Left renal cortex interstitium (tissue), 4 donors: ENCODE results near the gene NACA2. TPM values are rescaled to one million over a fixed set of nuclear protein-coding genes. Genes with fewer than 3 reads are reported as not detected.
"Not testable (repeated sequence)": the region's sequence is repeated elsewhere in the genome, so short reads cannot be mapped to it uniquely, and the experiment has no call there.

Experiments
- DNase-seq, 4 donors: peaks; one replicate each; pipeline ENCODE4 v3.0.0-alpha.2; 2013; ENCODE audit warnings: low read depth in 4 of 4, low spot score in 2 of 4, missing footprints in 1 of 4
- polyA plus RNA-seq, 4 donors: library from polyadenylated mRNA; unstranded; fragments of 120-200 nt; gene quantifications; one replicate each; pipeline ENCODE4 v1.2.1, GENCODE V29; 2013; ENCODE audit not compliant: insufficient read length in 4 of 4

The NACA2 gene
- polyA plus RNA-seq, 4 donors, result 0.65 to 3.0 (median 2.6) TPM

DNA sequence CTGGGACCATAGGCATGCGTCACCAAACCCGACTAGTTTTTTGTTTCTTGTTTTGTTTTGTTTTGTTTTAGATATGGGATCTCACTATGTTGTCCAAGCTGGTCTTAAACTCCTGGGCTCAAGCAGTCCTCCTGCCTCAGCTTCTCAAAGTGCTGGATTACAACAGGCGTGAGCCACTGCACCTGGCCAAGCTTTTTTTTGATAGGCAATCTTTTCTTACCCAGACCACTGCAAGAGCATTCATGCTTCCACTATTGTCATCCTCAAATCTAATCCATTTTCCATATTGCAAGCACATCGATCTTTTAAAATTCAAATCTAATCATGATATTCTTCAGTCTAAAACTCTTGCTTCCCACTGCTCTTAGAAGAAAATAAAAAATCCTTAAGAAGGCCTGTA, 10.3 kb upstream of the NACA2 start:
- DNase-seq, result no peak

DNA sequence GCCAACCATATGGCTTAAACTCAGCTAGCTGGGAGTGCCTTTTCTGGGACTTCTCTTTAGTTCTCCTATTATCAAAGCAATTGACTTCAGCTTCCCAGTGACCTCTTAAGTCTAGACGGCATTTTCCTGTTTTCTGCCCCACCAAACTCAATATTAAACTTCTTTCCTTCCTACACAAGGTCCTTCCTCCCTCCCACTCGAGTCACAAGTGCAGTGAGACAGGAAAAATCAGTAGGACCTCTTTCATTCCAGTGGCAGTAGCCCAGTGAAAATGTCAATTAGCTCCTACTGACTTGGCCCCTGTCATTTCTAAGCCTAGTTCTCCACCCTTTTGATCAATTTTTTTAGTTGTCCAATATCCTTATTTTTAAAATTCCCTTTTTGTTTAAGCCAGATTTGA, 9.6 kb upstream of the NACA2 start:
- DNase-seq, result no peak

DNA sequence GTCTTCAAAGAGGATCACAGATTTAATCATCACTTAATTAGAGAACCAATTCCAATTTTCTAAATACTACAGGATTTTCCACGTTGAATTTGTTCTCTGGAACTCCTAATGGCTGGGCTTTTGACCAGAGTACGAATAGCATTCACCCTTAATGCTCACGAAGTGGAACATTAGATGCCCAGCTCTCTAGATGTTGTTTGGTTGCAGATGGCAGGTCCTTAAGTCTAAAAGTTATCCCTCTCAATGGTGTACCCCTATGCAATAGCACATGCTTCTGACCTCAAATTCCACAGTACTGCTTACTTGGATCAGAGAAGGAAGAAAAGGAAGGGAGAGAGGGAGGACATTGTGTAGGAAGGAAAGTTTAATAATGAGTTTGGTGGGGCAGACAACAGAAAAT, 8.6 kb upstream of the NACA2 start:
- no peak for DNase-seq

DNA sequence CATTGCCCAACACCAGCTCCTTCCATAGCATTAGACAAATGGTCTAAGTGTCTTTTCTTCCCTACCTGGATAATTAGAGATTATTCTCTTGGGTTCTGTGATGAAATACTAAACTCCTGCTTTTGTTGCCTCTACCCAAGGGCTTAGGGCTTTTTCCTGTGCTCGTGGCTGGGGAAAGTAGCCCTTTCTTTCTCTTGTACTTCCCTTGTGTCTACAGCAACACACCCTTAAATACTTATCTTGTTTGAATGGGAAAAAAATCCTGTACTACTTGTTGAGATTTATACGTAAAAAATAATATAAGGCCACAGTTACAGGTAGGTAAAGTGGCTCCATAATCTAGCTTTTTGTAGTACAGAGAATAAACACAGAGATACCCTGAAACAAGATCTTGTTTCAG, 7.0 kb upstream of the NACA2 start:
- no peak for DNase-seq

DNA sequence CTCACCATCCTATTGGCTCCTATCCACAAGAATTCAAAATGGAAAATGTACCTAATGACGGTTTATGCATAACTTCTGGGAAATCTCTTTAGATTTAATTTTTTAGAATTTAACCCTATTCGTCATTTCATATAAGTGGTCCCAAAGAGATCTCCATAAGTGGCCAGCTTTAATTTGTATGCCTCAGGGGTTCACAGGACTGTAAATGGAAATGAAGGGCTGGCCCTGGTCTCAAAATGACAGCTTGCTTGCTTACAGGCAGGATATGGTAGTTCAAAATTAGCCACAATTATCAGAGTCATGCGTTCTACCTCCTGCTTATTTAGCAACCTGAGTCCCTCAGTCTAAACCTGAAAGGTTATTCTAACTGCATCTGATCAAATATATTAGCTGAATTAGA, 6.6 kb upstream of the NACA2 start:
- no peak for DNase-seq

DNA sequence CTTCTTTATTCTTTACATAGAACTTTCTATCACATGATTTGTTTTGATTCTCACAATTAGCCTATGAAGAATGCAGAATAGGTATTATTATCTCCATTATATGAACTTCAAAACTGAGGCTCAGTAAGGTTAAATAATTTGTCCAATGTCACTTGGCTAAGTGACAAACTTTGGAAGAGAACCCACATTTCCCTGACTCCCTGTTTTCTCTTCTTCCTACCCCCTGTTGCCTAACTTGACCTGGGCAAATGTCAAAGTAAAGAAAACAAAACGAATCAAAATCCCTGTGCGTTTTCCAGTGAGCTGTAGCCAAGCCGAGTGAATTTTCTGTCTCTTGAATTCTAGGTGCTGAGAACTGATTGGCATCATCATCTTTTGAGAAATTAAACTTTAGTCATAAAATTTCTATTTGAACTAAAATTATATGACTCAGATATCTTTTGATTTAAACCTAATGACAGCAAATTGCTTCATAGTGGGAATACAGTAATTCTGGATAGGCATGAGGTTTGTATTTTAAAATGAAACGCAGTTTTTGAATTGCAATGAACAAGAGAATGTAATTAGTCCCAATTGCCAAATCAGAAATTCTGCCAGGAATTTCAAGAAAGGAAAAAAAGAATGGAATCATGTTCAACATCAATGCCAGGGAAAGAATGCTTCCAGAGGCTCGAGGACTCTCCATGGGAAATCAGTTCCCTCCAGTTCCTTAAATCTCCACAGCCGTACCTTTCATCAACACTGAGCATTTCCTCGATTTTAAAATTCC, 4.6 kb upstream of the NACA2 start:
- DNase-seq, result no peak

DNA sequence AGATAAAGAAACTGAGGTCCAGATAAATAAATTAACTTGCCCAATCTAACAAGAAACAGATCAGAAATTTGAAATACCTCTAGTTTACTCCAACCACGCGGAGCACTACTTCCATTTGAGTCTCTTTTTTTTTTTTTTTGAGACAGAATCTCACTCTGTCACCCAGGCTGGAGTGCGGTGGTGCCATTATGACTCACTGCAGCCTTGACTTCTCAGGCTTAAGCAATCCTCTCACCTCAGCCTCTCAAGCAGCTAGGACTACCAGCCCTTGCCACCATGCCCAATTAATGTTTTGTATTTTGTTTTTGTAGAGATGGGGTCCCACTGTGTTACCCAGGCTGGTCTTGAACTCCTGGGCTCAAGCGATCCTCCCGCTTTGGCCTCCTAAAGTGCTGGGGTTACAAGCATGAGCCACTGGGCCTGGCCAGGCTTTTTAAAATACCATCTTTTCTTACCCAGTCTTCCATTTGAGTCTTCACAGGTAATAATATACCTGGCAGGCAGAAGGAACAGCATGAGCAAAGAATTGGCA, 3.3 kb upstream of the NACA2 start:
- DNase-seq, result no peak

DNA sequence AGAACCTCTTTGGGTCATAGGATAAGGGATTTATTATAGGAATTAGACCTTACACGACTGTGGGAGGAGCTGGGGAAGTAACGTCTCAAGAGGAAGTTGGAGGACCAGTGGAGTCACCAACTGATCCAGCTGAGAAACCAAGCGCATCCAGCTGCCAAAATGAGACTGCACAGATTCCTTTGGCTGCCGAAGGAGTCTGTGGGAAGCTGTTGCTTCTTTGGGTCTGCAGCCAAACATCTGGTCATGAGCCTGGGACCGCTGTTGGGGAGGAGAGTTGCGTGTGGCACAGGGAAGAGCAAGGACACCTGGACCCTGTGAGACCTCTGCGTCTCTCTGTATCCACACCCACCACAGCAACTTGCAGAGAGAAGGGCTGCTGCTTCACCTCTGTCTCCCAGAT, 2.4 kb upstream of the NACA2 start:
- DNase-seq, result no peak

DNA sequence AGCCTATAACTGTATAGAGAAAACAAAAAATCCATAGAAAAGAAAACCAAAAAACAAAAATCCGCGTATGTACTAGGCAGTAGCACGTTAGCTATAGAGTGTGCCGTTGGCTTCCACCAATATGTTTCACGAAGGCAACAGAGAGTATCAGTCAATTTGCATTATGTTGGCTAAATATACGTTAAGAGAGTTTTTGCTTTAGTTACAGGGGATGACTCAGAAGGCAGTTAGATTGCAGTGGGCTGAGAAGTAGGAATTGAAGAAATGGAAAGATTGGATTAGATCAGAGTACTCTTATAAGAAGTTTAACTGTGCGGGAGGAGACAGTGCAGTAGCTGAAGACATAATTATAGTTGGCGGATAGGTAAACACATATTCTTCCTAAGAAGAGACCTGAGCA, 911 bp upstream of the NACA2 start:
- no peak for DNase-seq

DNA sequence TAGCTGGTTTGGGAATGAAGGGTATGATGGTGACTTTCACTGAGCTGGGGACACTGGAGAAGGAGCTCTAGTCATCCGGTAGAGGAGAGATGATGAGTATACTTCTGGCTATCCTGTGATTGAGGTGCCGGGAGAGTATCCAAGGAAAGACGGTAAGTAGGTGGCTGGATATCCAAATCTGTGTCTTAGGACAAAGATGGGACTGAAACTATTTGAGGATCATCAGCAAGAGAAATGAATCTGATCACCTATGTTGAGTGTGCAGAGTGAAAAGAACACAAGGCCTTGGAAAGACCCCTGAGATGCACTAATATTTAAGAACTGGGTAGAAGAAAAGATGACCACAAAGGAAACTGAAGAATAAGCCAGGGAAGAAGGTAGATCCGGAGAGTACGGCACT, 1.0 kb downstream of the NACA2 start:
- DNase-seq, result no peak

DNA sequence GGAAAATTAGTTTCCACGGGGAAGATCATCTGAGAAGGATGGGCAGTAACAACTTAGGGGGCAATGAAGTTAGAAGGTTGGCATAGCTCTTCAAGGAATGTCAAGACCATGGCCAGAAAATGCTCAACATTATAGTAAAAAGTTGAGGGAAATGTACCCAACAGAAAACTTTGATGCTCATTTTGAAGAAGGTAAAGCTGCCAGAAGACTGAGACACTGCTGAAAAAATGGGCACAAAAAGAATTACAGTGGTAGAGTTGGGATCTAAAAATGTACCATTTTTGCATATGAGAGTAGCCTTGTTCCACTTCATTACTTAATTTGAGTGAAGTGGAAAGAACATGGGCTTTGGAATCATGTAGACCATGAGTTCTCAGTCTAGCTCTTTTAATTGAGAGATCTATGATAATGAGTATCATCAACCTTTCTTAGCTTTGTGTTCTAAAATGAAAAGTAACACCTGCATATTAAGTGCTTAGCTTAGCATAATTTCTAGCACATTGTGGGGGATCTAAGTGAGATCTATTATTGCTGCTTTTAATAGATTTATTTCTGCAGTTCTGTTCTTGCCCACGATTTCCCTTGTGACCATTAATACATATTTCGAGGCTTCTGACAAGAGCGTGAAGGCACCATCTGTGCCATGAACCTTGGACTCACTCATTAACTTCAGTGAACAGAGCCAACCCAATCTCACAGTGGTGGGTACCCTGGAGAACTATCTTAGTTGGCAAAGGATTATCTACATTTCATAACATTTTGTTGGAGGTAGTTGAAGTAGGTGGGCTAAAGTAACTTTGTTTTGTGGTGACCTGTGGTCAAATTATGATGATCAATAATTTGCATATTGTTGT, 3.0 kb downstream of the NACA2 start:
- no peak for DNase-seq

DNA sequence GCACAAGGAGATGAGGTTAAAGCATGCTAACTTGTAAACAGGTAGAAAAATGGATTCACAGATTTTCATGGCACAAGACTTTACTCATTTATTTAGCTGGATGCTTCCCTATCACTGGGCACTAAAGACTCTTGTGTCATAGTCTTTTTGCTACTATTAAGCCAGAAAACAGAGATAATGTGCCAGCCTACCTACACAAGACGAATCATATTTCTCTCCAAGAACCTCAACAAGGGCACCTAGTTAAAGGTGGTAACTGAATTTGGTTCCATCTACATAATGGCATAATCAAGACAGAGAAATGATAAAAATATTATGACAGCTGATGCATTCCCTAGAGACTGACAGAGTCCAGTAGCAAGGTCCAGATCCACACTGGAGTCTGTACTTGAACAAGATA, 3.8 kb downstream of the NACA2 start:
- no peak for DNase-seq

DNA sequence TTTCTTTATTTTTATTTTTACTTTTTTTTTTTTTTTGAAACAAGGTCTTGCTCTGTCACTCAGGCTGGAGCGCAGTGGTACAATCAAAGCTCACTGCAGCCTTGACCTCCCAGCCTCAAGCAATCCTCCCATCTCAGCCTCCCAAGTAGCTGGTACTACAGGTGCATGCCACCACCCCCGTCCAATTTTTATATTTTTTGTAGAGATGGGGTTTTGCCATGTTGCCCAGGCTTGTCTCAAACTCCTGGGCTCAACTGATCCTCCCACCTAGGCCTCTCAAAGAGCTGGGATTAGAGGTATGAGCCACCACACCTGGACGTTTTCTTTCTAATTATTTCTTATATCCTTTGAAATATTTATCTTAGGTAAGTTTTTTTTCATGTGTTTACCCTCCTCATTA, 4.4 kb downstream of the NACA2 start:
- DNase-seq, result not testable (repeated sequence)

DNA sequence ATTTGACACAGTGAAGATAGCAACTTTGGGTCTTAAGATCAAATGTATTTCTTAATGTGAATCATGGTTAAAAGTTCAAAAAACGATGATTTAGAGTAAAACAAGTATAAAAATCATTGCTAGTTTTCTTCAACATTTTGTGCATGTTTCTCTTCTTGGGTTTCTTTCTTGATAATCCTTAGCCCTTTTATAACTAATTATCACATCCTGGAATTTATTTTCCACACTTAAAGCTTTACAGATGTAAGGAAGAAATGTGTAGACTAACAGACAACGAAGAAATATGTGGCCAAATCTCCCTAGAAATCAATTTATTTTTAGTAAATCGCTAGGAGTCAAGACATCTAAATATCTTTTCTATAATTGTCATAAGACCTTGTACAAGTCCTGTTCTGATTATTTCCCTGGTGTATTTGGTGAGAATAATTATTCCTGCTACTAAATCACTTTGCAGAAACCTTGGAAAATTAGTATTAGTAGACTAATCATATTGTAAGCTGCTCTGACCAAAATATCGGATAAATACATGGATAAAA, 4.9 kb downstream of the NACA2 start:
- DNase-seq, result no peak

DNA sequence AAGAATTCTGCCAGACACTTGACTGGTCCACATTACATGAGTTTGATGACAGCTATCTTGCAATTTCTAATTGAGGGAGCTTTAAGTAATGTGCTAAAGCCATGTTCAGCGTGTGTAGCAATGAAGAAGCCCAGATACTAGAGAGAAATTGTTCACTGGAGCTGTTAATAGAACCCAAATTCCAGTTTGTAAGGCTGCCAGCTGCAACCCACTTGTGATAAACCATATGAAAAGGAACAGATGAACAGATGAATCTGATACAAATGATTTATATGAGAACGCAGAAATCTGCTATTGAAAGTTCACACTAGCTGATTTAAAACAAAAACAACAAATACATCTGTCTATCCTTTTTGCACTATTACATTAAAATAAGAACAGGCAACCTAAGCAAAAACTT, 6.2 kb downstream of the NACA2 start:
- no peak for DNase-seq

DNA sequence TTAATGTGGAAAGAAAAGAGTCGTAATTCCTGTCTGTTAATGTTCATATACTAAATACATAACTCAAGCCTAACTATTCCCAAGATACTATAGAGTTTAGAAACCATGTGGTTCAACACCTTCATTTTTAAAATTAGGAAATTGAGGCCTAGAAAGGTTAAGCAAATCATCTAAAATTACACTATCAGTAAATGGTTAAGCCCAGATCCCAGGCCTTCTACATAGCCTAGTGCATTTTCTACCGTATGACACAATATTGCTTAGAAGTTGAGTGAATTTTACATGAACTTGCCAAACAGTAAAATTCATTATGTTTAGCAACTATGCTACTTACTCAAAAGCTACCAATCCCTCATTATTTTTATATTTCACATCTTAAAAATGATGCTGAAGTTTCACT, 6.8 kb downstream of the NACA2 start:
- DNase-seq, result no peak

DNA sequence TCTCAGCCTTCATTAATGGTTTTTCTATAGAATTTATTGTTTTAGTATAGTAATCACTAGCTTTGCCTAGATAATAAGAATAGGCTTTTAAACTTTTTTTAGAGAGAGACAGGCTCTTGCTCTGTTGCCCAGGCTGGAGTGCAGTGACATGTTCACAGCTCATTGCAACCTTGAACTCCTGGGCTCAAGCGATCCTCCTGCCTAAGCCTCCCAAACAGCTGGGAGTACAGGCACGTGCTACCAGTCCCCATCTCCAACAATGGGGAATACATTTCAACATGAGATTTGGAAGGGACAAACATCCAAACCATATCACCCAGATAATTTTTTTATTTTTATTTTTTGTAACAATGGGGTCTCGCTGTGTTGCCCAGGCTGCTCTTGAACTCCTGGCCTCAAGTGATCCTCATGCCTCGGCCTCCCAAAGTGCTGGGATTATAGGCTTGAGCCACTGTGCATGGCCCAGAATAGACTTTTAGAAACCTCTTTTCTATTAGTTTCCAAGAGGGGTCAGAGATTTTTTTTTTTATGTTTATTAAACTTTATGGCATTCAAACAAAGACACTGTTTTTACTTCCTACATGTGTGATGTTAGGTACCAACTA, 7.3 kb downstream of the NACA2 start:
- DNase-seq, result no peak

DNA sequence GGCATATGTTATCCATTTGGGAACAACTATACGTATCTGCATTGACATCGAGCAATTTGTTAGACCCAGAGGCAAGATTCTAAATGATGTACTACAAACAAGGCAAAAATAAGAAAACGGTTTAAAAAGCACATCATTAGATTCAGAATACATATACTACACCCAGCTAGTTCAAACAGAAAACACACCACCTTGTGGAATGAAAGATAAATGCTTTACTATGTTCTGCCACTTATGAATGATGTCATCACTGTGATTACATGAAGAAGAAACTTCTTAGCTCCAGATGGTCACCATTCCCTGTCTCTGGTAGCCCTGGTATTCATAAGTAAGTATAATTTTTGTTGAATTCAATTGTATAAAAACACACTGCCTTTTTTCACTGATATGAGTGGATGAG, 7.8 kb downstream of the NACA2 start:
- DNase-seq, result no peak

DNA sequence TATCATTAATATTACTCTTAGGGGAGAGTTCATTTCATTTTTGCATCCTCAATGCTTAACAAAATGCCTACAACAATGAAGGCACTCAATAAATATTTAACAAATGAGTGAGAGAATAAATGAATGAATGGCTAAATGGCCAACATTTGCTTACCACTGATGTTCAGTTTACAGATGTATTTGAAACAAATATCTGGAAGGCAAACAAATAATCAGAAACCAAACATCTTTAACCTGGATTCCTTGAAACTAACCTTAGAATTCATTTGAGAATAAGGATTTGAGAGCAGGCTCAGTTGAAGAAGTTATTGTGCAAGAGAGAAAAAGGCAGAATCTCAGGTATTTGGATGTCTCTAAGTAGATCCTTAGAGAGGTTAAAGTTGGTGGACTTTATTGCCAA, 8.4 kb downstream of the NACA2 start:
- DNase-seq, result no peak

DNA sequence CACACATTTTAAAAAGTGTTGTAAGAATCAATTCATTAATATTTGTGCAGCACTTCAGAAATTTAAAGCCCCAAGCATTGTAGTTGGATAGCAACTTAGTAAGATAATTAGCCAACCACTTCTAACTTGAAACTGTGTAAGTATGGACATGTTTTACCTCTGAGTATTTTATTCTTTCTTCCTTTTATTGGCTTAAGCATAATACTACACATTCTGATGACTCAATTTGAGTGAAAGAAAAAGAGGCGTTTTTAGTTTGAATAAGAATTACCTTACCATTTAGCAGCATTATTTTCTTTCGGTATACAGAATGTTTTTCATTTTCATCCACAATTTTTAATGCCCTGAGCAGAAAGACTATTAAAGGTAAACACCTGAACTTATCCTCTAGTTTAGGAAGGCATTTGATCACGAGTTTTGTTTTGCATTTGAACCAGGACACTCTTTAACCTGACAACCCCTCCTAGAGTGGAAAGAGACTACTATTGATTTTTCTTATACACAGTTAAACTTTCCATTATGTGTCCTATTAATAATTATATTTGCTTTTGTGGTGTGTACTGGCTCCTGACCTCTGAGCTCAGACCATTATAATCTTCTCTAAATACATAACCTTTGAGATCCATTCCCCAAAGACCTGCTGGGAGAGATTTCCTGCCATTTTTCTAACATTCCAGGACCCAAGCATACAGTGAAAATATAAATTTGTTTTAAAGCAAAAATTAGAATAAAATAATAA, 9.2 kb downstream of the NACA2 start:
- DNase-seq, result no peak

DNA sequence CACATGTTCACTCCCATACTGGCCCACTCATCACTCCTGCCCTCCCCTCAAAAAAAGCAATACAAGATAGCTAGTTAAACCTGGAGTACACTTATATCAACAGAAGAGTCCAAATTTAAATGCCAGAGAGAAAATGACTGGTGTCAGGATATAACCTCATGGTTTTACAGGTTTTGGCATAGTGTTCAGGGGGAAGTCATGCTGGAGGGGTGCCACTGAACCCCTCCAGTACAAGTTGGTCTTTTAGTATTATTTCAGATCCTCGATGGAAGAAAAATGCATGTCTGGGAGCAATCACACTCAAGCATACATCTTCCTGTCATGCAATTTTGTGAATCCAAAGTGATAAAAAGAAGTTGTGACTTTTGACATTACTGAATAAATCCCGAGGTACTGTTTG, 10.5 kb downstream of the NACA2 start:
- no peak for DNase-seq
